Fibroblast of pulmonary artery (primary cell): ENCODE data around the gene USH1G.

Experiments
- DNase-seq: peaks from one replicate; pipeline ENCODE4 v3.0.0-alpha.2; 2010; ENCODE audit warnings: low read depth
- H3K4me3 ChIP-seq: replicated peaks from 2 replicates; pipeline ENCODE4 v1.5.1; 2011; ENCODE audit warnings: low read depth, mild to moderate bottlenecking, control low read depth, low read length, moderate library complexity
- TF ChIP-seq, protein P1 (sequence below): IDR thresholded peaks from 2 replicates; pipeline ENCODE4 v1.5.1; 2011; ENCODE audit warnings: mild to moderate bottlenecking, control low read depth, low read length, inconsistent platforms; ENCODE audit errors: missing control alignments

The USH1G gene

DNA sequence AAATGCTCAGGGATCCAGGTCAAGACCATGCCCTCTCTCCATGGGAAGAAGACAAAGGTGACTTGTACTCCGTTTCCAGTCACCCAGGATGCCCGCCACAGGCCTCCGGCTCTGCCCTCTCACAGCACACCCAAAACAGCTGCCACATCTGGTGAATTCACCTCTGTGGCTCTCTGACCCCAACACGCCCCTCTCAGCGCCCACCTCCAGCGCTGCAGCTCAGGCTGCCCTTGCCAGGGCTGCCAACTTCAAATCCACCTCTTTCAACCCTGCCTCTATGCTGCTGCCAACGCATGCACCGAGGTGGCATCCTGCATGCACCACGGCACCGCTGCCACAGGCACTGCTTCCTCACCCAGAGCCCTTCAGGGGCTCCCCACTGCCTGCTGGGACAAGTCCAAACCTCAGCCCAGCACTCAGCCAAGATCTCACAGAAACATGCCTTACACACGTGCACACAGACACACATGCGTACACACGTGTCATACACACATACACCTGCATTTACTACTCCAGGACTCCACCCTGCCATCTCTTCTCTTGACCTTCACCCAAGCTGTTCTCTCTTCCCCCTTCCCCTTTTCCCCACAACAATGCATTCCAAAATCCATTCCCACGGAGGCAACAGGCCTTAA, 42.0 kb upstream of the USH1G start:
- no peak overlapping the region for H3K4me3 ChIP-seq
- TF ChIP-seq, protein P1, sequence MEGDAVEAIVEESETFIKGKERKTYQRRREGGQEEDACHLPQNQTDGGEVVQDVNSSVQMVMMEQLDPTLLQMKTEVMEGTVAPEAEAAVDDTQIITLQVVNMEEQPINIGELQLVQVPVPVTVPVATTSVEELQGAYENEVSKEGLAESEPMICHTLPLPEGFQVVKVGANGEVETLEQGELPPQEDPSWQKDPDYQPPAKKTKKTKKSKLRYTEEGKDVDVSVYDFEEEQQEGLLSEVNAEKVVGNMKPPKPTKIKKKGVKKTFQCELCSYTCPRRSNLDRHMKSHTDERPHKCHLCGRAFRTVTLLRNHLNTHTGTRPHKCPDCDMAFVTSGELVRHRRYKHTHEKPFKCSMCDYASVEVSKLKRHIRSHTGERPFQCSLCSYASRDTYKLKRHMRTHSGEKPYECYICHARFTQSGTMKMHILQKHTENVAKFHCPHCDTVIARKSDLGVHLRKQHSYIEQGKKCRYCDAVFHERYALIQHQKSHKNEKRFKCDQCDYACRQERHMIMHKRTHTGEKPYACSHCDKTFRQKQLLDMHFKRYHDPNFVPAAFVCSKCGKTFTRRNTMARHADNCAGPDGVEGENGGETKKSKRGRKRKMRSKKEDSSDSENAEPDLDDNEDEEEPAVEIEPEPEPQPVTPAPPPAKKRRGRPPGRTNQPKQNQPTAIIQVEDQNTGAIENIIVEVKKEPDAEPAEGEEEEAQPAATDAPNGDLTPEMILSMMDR = no peak
- no peak for DNase-seq

DNA sequence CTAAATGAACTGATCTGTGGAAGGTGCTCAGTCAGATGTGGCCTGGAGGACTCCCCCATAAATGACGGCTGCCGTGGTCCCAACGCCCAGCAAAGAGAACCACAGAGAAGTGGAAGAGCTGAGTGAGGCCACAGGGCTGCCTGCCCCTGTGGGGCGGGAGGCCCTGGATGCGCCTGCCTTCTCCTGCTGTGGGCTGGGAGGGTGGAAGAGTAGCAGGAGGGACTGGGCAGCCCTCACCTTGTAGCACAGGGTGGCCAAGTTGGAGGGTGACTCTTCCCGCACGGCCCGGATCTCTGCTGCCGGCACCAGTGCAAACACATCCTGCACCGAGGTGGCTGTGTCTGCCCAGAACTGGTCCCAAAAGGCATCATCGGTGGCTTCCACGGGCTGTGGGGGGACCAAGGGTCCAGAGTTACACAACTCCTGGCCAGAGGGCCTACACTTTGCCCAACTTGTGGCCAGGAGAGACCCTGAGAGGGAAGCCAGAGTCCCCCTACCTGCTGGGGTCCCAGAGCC, 41.2 kb upstream of the USH1G start:
- DNase-seq = no peak

DNA sequence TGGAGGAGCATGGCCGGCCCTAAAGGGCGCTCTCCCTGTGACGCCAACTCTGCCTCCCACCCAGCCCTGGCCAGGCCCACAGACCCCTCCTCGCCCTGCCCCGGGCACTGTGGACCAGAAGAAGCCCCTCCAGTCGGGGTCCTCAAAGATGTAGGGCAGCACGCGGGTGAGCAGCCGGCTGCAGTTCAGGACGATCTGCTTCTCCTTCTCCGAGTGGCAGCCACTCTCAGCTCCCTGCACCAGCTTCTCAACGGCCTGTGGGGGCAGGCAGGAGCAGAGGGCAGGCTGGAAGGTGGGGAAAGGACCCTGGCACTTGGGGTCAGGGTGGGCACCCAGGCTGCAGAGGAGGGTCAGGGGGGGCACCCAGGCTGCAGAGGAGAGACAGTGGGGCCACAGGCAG, 40.6 kb upstream of the USH1G start:
- TF ChIP-seq, protein P1 = peak; percentile 22
- no peak overlapping the region for H3K4me3 ChIP-seq
- DNase-seq = no peak

More for the DNA sequence above, 41.2 kb upstream of the USH1G start:
- no peak overlapping the region for H3K4me3 ChIP-seq
- TF ChIP-seq, protein P1 = no peak

DNA sequence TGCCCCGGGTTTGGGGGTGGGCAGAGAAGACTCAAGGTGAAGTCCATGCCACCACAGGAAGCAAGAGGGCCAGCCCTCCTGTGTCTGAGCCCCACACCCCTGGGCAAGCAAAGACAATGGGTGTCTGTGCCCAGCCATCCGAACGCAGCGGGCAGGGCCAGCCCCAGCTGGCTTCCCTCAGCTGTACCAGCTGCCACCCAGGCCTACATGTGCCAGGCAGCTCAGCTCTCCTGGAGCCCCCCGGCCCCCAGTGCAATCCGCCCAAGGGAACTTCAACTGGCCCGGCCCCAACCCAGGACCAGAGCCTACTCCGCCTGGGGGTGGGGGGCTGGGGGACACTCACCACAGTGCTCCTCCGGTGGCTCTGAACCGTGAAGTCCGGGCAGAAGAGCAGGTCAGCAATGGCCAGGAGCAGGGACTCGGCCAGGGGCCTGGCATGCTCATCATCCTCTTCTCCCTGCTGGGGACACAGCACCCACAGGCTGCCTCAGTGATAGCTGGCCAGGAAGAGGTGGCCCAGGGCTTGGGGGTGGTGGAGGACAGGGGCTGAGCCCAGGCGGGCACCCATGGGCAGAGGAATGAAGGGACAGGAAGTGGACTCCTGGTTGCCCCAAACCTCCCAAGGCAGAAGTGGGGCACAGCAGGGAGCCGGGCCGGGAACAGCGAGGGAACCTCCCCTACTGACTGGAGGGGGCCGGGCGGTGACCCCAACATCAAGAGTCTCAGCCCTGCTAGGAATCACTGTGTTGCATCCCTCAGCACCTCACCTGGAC, 39.8 kb upstream of the USH1G start:
- DNase-seq = no peak
- H3K4me3 ChIP-seq = no peak overlapping the region
- TF ChIP-seq, protein P1 = no peak

DNA sequence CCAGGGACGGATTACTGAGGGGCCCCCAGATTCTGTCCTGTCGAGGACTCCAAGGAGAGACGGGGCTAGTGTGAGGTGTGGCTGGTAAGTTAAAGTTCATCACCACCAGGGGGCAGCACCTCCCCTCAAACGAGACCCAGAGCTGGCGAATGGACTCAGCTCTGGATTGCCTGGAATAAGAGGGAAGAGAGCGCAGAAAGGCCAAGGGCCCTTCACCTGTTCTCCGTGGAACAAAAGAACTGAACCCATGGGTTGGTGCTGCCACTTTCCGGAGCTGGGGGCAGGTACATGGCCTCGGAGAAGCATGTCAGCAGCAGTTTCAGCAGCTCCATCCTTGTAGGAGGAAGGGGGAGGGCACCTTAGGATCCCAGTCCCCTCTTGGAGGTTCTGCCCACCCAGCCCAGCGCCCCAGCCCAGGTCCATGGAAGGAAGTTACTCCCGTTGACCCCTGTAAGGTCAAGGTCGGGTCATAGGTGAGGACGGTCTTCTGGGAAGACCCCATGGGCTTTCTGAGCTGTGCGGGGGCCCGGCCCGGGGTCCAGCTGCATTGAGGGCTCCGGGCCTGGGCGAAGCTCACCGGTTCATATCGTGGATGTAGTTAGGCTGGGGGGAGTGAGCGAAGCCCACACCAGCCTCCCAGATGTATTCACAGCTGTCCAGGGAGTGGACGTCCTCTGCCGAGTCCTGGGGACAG, 38.7 kb upstream of the USH1G start:
- H3K4me3 ChIP-seq = no peak overlapping the region
- peak; percentile 90 for DNase-seq
- TF ChIP-seq, protein P1 = peak; percentile 65

DNA sequence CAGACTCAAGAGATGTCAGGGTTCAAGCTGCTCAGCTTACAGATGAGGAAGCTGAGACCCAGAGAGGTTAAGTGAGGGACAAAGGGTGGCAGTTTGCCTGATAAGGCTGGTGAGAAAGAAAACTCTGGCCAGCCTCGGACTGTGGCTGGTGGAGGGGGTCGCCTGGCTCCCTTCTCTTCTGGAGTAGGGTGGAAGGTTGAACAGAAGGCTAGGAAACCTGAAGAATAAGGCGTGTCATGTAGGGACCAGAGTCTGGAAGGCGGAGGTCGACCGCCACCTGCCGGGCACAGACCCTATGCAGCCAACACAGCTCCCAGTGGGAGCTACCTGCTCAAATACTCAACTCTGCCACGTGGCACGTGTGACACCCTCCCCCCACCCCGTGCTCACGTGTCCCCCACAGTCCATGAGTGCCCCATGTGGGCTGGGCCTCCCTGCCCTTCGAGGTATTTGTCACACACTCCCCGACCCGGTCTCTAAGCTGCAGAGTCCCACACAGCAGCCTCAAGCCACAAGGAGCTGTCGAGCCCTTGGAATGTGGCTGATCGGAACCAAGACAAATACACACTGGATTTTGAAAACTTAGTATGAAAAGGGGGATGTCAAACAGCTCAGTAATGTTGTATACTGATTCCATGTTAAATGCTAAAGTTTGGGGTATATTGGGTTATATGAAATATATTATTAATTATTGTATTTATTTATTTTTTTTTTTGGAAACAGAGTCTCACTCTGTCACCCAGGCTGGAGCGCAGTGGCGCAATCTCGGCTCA, 37.7 kb upstream of the USH1G start:
- peak; percentile 49 for DNase-seq
- TF ChIP-seq, protein P1 = peak; percentile 54
- H3K4me3 ChIP-seq = no peak overlapping the region
